GM21360 (cell line): ENCODE results near the gene MYPN.

Source experiments
- ATAC-seq: cut with Tn5 transposase; IDR thresholded peaks from one replicate; pipeline ENCODE4 v1.9.1; 2021; ENCODE audit warnings: mild to moderate bottlenecking, moderate library complexity; ENCODE audit not compliant: unreplicated experiment

MYPN gene

GRCh38 chr10:68261132-68261856 is 152.0 kb downstream of the MYPN start:
- no peak for ATAC-seq
